ENCODE results near the gene OR4K2.

OR4K2 gene

DNA sequence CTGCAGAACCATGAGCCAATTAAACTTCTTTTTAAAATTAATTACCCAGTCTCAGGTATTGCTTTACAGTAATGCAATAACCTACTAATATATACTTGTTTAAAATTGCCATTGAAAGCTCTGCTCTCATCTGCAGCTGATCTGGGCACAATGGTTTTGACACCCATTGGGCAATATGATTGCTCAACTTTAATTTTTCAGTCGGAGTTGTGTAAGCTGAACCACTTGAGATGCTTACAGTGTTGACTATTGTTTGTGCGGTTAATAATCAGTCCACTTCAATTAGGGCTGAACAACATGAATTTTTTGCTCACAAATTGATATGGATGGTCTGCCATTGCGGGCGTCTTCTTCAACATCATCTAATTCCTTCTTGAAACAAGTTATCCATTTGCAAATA is 27.5 kb downstream of the OR4K2 start:
- Histone ChIP-seq H3K9me3 (ENCODE audit: control insufficient read depth in 1 of 2, low read length in 2 of 2) (no peaks in the 10 kb centered on the region), H3K36me3 (ENCODE audit: control insufficient read depth in 1 of 2, insufficient read depth in 2 of 2, low read length in 2 of 2) (no peaks in the 10 kb centered on the region), H3K27me3 (ENCODE audit: low read depth, low read length) (no peaks in the 10 kb centered on the region), H3K4me3 (ENCODE audit: low read depth in 1 of 2, low read length in 2 of 2) (no peak overlapping the region), H3K27ac (ENCODE audit: low read length) (no peak overlapping the region), H3K4me1 (ENCODE audit: control insufficient read depth in 1 of 2, insufficient read depth in 2 of 2, low read length in 2 of 2) (no peaks in the 10 kb centered on the region)

DNA sequence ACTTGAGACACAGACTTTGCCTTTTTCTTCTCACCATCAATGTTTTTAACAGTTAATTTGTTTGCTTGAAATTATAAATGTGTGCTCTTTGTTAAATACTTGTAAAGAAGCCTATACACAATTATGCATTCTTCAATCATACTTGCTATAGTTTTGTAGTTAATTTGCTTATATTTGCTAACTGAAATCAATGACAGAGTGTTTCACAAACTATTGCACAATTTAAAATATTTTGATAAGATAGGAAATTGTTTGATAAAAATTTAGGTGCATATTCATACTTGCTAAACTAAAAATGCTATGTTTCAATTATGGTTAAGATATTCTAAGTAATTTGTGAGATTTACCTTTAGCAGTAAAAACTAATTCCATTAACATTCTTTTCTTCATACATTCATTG is 31.7 kb downstream of the OR4K2 start:
- Histone ChIP-seq H3K4me3 (ENCODE audit: low read depth in 1 of 2, low read length in 2 of 2) (no peak overlapping the region), H3K9me3 (ENCODE audit: control insufficient read depth in 1 of 2, low read length in 2 of 2) (peaks cover 2 to 6% of the 10 kb centered on the region in 2 donors), H3K36me3 (ENCODE audit: control insufficient read depth in 1 of 2, insufficient read depth in 2 of 2, low read length in 2 of 2) (no peaks in the 10 kb centered on the region), H3K27ac (ENCODE audit: low read length) (no peak overlapping the region), H3K27me3 (ENCODE audit: low read depth, low read length) (no peaks in the 10 kb centered on the region), H3K4me1 (ENCODE audit: control insufficient read depth in 1 of 2, insufficient read depth in 2 of 2, low read length in 2 of 2) (no peaks in the 10 kb centered on the region)

DNA sequence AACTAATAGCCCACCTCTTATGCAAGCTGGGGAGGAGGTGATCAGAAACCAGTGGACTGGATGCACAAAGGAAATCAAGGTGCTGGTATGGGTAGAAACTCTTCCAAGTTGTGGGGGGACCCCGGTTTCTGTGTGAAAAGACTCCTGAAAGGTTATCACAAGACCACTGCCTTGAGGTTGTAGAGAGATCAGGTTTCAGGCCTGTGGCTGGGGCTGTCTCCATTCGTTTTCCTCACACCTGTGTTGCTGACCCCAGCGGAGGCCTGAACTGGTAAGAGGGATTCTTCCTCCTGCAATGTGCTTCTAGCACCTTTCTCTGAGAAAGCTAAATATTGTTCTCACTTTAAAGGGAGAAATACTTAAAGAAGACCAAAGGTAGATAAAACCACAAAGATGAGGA is 36.2 kb downstream of the OR4K2 start:
- Histone ChIP-seq H3K4me3 (ENCODE audit: low read depth in 1 of 2, low read length in 2 of 2) (no peak overlapping the region), H3K27me3 (ENCODE audit: low read depth, low read length) (no peaks in the 10 kb centered on the region), H3K27ac (ENCODE audit: low read length) (no peak overlapping the region), H3K4me1 (ENCODE audit: control insufficient read depth in 1 of 2, insufficient read depth in 2 of 2, low read length in 2 of 2) (no peaks in the 10 kb centered on the region), H3K36me3 (ENCODE audit: control insufficient read depth in 1 of 2, insufficient read depth in 2 of 2, low read length in 2 of 2) (no peaks in the 10 kb centered on the region), H3K9me3 (ENCODE audit: control insufficient read depth in 1 of 2, low read length in 2 of 2) (peaks cover 2 to 6% of the 10 kb centered on the region in 2 donors)

DNA sequence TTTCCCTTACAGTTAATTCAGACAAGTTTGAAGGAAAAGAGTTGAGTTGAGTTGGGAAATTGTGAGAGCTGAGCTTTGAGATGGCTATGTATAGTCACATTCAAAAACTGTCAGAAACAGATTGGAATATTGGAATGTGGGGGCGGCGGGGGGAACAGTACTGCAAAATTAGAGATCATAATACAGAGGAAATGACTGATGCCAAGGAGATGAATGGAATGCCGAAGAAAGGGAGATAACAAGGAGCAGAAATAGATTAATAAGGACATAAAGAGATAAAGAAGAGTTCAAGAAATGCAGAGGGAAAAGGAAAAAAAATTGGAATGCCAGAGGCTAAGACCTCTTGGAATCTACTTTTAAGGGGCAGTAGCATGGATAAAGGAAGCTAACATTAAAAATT is 42.3 kb downstream of the OR4K2 start:
- Histone ChIP-seq H3K4me3 (ENCODE audit: low read depth in 1 of 2, low read length in 2 of 2) (no peak overlapping the region), H3K9me3 (ENCODE audit: control insufficient read depth in 1 of 2, low read length in 2 of 2) (no peaks in the 10 kb centered on the region), H3K27me3 (ENCODE audit: low read depth, low read length) (no peaks in the 10 kb centered on the region), H3K36me3 (ENCODE audit: control insufficient read depth in 1 of 2, insufficient read depth in 2 of 2, low read length in 2 of 2) (no peaks in the 10 kb centered on the region), H3K27ac (ENCODE audit: low read length) (no peak overlapping the region), H3K4me1 (ENCODE audit: control insufficient read depth in 1 of 2, insufficient read depth in 2 of 2, low read length in 2 of 2) (no peaks in the 10 kb centered on the region)

DNA sequence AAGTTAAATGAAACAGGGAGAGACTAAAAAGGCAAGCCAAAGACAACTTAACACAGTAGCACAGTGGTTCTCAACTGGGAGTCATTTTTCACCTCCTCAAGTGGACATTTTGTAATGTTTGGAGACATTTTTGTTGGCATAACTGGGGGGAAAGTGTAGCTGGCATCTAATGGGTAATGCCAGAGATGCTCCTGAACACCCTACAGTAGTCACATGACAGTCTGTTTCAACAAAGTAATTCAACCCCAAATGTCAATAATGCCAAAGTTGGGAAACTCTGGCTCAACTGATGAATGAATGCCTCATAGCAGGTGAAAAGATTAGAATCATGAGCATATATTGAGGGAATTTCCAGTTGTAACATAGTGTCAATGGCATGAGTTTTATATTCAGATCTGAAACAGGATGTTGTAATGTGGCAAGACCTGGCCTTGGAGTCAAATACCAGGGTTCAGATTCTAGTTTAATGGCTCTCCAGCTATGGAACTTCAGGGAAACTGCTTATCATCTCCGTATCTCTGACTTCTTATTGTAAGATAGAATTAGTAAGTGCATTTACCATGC is 43.1 kb downstream of the OR4K2 start:
- Histone ChIP-seq H3K9me3 (ENCODE audit: control insufficient read depth in 1 of 2, low read length in 2 of 2) (no peaks in the 10 kb centered on the region), H3K4me1 (ENCODE audit: control insufficient read depth in 1 of 2, insufficient read depth in 2 of 2, low read length in 2 of 2) (no peaks in the 10 kb centered on the region), H3K36me3 (ENCODE audit: control insufficient read depth in 1 of 2, insufficient read depth in 2 of 2, low read length in 2 of 2) (no peaks in the 10 kb centered on the region), H3K27me3 (ENCODE audit: low read depth, low read length) (no peaks in the 10 kb centered on the region), H3K27ac (ENCODE audit: low read length) (no peak overlapping the region), H3K4me3 (ENCODE audit: low read depth in 1 of 2, low read length in 2 of 2) (no peak overlapping the region)

DNA sequence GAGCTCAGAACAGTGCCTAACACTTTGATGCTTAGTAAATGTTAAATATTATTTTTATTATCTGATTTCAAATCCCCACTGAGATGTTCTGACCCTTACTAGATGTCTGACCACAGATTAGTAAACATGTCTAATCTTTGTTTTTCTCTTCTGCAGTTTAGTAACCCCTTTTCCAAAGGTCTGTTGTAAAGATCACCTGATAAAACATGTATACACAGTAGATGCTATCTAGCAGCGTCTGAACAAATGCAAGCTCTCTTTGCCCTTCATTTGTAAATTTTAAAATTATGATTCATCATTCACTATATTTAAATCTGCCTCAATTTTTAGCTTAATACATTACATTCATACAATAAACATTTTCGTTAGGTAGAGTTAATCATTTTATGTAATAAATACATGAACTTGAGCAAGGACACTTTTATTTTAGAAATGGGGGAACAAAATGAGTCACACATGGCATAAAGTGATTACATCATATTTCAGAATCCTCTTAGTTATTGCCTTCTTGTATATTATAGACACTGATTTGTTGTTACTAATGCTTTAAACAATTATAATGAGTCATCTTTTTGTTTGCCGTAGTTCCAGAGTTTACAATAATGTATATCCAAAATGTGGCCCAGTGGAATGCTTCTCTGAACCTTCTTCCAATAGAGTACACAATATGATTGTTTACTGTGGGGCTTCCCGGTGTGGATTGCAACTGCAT is 43.8 kb downstream of the OR4K2 start:
- H3K4me1 ChIP-seq (ENCODE audit: control insufficient read depth in 1 of 2, insufficient read depth in 2 of 2, low read length in 2 of 2), result no peaks in the 10 kb centered on the region
- no peak overlapping the region for H3K27ac ChIP-seq (ENCODE audit: low read length)
- no peaks in the 10 kb centered on the region for H3K9me3 ChIP-seq (ENCODE audit: control insufficient read depth in 1 of 2, low read length in 2 of 2)
- no peaks in the 10 kb centered on the region for H3K36me3 ChIP-seq (ENCODE audit: control insufficient read depth in 1 of 2, insufficient read depth in 2 of 2, low read length in 2 of 2)
- no peak overlapping the region for H3K4me3 ChIP-seq (ENCODE audit: low read depth in 1 of 2, low read length in 2 of 2)
- no peaks in the 10 kb centered on the region for H3K27me3 ChIP-seq (ENCODE audit: low read depth, low read length)

DNA sequence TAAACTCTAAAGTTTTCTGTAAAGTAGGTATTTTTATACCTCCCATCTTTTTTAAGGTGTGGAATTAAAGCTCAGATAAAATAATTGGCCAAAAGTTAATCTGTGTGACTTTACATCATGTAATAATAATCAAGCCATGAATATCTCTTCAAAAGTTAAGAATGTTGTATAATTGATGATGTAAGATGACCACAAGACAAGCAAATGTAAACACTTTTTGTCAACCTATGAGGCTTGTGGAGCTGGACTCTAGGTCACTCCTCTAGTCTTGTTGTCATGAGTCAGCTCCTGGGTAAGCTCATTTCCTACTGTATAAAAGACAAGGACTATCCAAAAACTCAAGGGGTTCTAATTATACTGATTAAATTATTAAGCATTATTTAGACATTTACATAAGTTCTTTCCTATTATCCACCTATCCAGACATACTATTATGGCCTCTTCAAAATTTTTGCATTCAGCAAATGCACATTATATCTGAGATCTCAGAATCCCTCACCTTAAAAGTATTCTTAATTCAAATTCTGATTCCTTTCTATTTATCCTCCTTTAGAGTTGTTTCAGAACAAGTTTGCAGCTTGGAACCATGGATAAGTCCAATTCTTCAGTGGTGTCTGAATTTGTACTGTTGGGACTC is 45.2 kb downstream of the OR4K2 start, which contains the start of gene OR4K5:
Gene OR4K5 (plus strand): TSS at position 587 of the 637 bp plus-strand sequence. CDS start 0 bp downstream, at position 587.
- Histone ChIP-seq H3K4me3 (ENCODE audit: low read depth in 1 of 2, low read length in 2 of 2) (no peak within 1 kb of the TSS), H3K27ac (ENCODE audit: low read length) (no peak within 1 kb of the TSS), H3K4me1 (ENCODE audit: control insufficient read depth in 1 of 2, insufficient read depth in 2 of 2, low read length in 2 of 2) (no peaks in the 10 kb centered on the region), H3K36me3 (ENCODE audit: control insufficient read depth in 1 of 2, insufficient read depth in 2 of 2, low read length in 2 of 2) (no peaks in the 10 kb centered on the region), H3K27me3 (ENCODE audit: low read depth, low read length) (no peaks in the 10 kb centered on the region), H3K9me3 (ENCODE audit: control insufficient read depth in 1 of 2, low read length in 2 of 2) (no peaks in the 10 kb centered on the region)

DNA sequence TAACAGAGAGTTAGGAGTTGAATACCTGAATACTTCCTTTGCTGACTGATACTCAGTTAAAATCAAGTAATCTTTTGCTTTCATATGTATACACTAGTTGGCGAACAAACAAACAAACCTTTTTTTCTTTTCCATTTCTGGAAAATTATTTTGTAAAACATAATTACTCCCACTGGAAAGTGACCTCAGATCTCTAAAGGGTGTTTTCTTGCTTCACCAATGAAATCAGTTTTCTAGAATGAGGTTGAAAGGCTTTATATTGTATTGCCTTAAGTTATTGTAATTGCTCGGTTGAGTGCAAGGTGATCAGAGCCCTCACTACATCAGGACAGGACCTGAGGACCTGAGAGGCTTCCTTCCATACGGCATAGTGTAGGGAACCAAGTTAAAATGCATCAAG is 55.7 kb downstream of the OR4K2 start, which contains the start of gene OR4K1:
Gene OR4K1 (plus strand): TSS at position 301 of the 400 bp plus-strand sequence. CDS start 4,750 bp downstream, outside the sequence.
- Histone ChIP-seq H3K4me3 (ENCODE audit: low read depth in 1 of 2, low read length in 2 of 2) (no peak within 1 kb of the TSS), H3K27ac (ENCODE audit: low read length) (no peak within 1 kb of the TSS), H3K9me3 (ENCODE audit: control insufficient read depth in 1 of 2, low read length in 2 of 2) (no peaks in the 10 kb centered on the region), H3K27me3 (ENCODE audit: low read depth, low read length) (no peaks in the 10 kb centered on the region), H3K36me3 (ENCODE audit: control insufficient read depth in 1 of 2, insufficient read depth in 2 of 2, low read length in 2 of 2) (no peaks in the 10 kb centered on the region), H3K4me1 (ENCODE audit: control insufficient read depth in 1 of 2, insufficient read depth in 2 of 2, low read length in 2 of 2) (no peaks in the 10 kb centered on the region)
